ENCODE results near the gene KIF16B.
"Not testable (repeated sequence)": the region's sequence is repeated elsewhere in the genome, so short reads cannot be mapped to it uniquely, and the experiment has no call there.

Gene KIF16B

GRCh38 chr20:16573001-16573965, at the start of gene KIF16B:
Gene KIF16B (minus strand): TSS chr20:16573448. CDS start chr20:16573275, 173 bp downstream.
- DNase-seq: peak; percentile 53 to 95 (median 83)

- DNase-seq: no peak
These were observed 49.3 kb upstream of the KIF16B start for GRCh38 chr20:16622501-16622900.

GRCh38 chr20:16621435-16622141, 48.3 kb upstream of the KIF16B start:
- DNase-seq: no peak

GRCh38 chr20:16620961-16621360, 47.7 kb upstream of the KIF16B start:
- DNase-seq: no peak

GRCh38 chr20:16619953-16620352, 46.7 kb upstream of the KIF16B start:
- no peak for DNase-seq

- DNase-seq: no peak
These were observed 43.8 kb upstream of the KIF16B start for GRCh38 chr20:16617056-16617455.

GRCh38 chr20:16616317-16616716, 43.1 kb upstream of the KIF16B start:
- no peak for DNase-seq

- DNase-seq: peak in 1 of 51 donors; percentile 6
These were observed 42.0 kb upstream of the KIF16B start for GRCh38 chr20:16615199-16615598.

GRCh38 chr20:16613954-16614353, 40.7 kb upstream of the KIF16B start:
- DNase-seq: no peak

GRCh38 chr20:16612706-16613105, 39.5 kb upstream of the KIF16B start:
- DNase-seq: no peak

- DNase-seq: no peak
These were observed 38.6 kb upstream of the KIF16B start for GRCh38 chr20:16611817-16612216.

- no peak for DNase-seq
These were observed 35.8 kb upstream of the KIF16B start for GRCh38 chr20:16609066-16609465.

GRCh38 chr20:16608277-16608650, 35.0 kb upstream of the KIF16B start:
- DNase-seq: no peak

GRCh38 chr20:16607364-16608276, 34.4 kb upstream of the KIF16B start:
- no peak for DNase-seq

GRCh38 chr20:16606468-16607070, 33.3 kb upstream of the KIF16B start:
- no peak for DNase-seq

- DNase-seq: peak in 1 of 51 donors; percentile 9
These were observed 27.8 kb upstream of the KIF16B start for GRCh38 chr20:16601047-16601446.

- DNase-seq: no peak
These were observed 26.0 kb upstream of the KIF16B start for GRCh38 chr20:16599257-16599656.

GRCh38 chr20:16596991-16597390, 23.7 kb upstream of the KIF16B start:
- DNase-seq: no peak

- not testable (repeated sequence) for DNase-seq
These were observed 23.2 kb upstream of the KIF16B start for GRCh38 chr20:16596404-16596803.

- DNase-seq: no peak
These were observed 22.1 kb upstream of the KIF16B start for GRCh38 chr20:16595376-16595775.

- DNase-seq: no peak
These were observed 16.9 kb upstream of the KIF16B start for GRCh38 chr20:16590041-16590633.
